ENCODE results near the gene RAPGEF2. TPM values are rescaled to one million over a fixed set of nuclear protein-coding genes. Genes with fewer than 3 reads are reported as not detected.
"Not testable (repeated sequence)": the region's sequence is repeated elsewhere in the genome, so short reads cannot be mapped to it uniquely, and the experiment has no call there.

Gene RAPGEF2
- total and polyA plus RNA-seq, 3 donors from 2014 or later, result 18.1 to 51.4 (median 38.9) TPM

GRCh38 chr4:159155119-159155518 lies 52.2 kb downstream of the RAPGEF2 start:
- H3K27ac ChIP-seq, result no peak overlapping the region
- no peaks in the 10 kb centered on the region for H3K4me1 ChIP-seq
- intact Hi-C loops (cut with DNase I; ENCODE audit: low total_unique reads), result no loop called here
- 78 to 82% methylated on average over 4 of the region's 4 CpGs for WGBS, 2 donors
- H3K4me3 ChIP-seq, result no peak overlapping the region
- no peaks in the 10 kb centered on the region for H3K27me3 ChIP-seq
- no peaks in the 10 kb centered on the region for H3K9me3 ChIP-seq
- H3K36me3 ChIP-seq (ENCODE audit: low read depth, missing control alignments), result no peaks in the 10 kb centered on the region
- no peak for TF ChIP-seq CTCF (IDR thresholded peaks at IDR 0.05)
- no peak for DNase-seq

GRCh38 chr4:159158083-159158617 lies 55.3 kb downstream of the RAPGEF2 start:
- Histone ChIP-seq H3K9me3 (no peaks in the 10 kb centered on the region), H3K4me3 (no peak overlapping the region), H3K27ac (no peak overlapping the region), H3K27me3 (no peaks in the 10 kb centered on the region), H3K36me3 (ENCODE audit: low read depth, missing control alignments) (no peaks in the 10 kb centered on the region), H3K4me1 (no peaks in the 10 kb centered on the region)
- intact Hi-C loops (cut with DNase I; ENCODE audit: low total_unique reads), result no loop called here
- DNase-seq, result no peak
- no peak for TF ChIP-seq POLR2A (IDR thresholded peaks at IDR 0.05)
- no peak for TF ChIP-seq CTCF (IDR thresholded peaks at IDR 0.05)

DNA sequence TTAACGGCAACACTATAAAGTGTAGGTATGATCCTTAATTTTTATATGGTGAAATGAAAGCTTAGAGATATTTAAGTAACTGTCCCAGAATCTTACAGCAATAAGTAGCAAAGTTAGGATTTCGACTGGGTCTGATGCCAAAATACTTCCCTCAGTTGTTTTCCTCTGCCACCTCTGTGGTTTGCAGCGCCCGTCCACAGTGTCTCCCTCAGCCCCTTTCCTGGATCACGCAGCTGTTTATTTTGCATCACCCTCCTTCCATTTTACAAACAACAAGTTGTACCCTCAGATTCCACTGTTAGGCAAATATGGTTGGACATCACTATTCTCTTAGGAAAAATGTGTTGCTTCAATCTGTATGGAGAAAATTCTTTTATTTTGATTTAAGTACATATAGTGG lies 56.1 kb downstream of the RAPGEF2 start:
- no peaks in the 10 kb centered on the region for H3K9me3 ChIP-seq
- intact Hi-C loops (cut with DNase I; ENCODE audit: low total_unique reads), result no loop called here
- no peak overlapping the region for H3K4me3 ChIP-seq
- no peak for TF ChIP-seq CTCF (IDR thresholded peaks at IDR 0.05)
- no peak for TF ChIP-seq POLR2A (IDR thresholded peaks at IDR 0.05)
- DNase-seq, result no peak
- no peaks in the 10 kb centered on the region for H3K4me1 ChIP-seq
- H3K27ac ChIP-seq, result no peak overlapping the region
- H3K36me3 ChIP-seq (ENCODE audit: low read depth, missing control alignments), result no peaks in the 10 kb centered on the region
- WGBS, 2 donors, result 88 to 92% methylated on average over 5 of the region's 5 CpGs
- no peaks in the 10 kb centered on the region for H3K27me3 ChIP-seq

- TF ChIP-seq POLR2A (IDR thresholded peaks at IDR 0.05) (no peak), CTCF (IDR thresholded peaks at IDR 0.05) (no peak)
- no peak for DNase-seq
- Histone ChIP-seq H3K4me1 (no peaks in the 10 kb centered on the region), H3K27ac (no peak overlapping the region), H3K36me3 (ENCODE audit: low read depth, missing control alignments) (no peaks in the 10 kb centered on the region), H3K27me3 (no peaks in the 10 kb centered on the region), H3K9me3 (no peaks in the 10 kb centered on the region), H3K4me3 (no peak overlapping the region)
- intact Hi-C loops (cut with DNase I; ENCODE audit: low total_unique reads), result no loop called here
- 73 to 79% methylated on average over 2 of the region's 2 CpGs for WGBS, 2 donors
Observed at GRCh38 chr4:159159611-159160010, 56.7 kb downstream of the RAPGEF2 start.

DNA sequence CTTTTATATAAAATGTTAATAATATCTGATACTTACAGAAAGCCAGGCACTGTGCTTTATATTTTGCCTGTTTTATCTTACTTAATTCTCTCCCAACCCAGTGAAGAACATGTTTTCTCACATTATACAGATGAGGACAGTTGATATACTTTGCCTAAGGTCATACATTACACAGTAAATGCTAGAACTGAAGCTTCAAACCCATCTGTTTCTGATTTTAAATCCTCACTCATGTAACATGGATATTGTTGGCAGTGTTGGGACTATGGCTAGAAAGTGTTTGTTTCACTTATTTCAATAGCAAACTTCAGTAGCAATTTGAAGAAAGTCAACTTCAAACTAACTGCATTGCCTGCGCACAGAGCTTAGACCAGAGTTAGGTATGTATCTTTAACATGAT lies 57.4 kb downstream of the RAPGEF2 start:
- TF ChIP-seq CTCF (IDR thresholded peaks at IDR 0.05) (no peak), POLR2A (IDR thresholded peaks at IDR 0.05) (no peak)
- H3K27ac ChIP-seq, result no peak overlapping the region
- H3K4me3 ChIP-seq, result no peak overlapping the region
- no peaks in the 10 kb centered on the region for H3K36me3 ChIP-seq (ENCODE audit: low read depth, missing control alignments)
- H3K9me3 ChIP-seq, result no peaks in the 10 kb centered on the region
- H3K27me3 ChIP-seq, result no peaks in the 10 kb centered on the region
- DNase-seq, result no peak
- intact Hi-C loops (cut with DNase I; ENCODE audit: low total_unique reads), result no loop called here
- no peaks in the 10 kb centered on the region for H3K4me1 ChIP-seq
- 79 to 88% methylated on average over 1 of the region's 1 CpG for WGBS, 2 donors

GRCh38 chr4:159161436-159161835 lies 58.6 kb downstream of the RAPGEF2 start:
- H3K27me3 ChIP-seq; H3K4me3 ChIP-seq; H3K36me3 ChIP-seq (ENCODE audit: low read depth, missing control alignments); H3K9me3 ChIP-seq; intact Hi-C loops (cut with DNase I; ENCODE audit: low total_unique reads); H3K27ac ChIP-seq; DNase-seq; H3K4me1 ChIP-seq: not testable (repeated sequence)
- 89 to 95% methylated on average over 3 of the region's 3 CpGs for WGBS, 2 donors

All from testis (tissue), 3 donors.